ENCODE results near the gene FTCDNL1. TPM values are rescaled to one million over a fixed set of nuclear protein-coding genes. Genes with fewer than 3 reads are reported as not detected.

Gene FTCDNL1
- total RNA-seq = 0.38 and 0.90 TPM in 2 replicates

GRCh38 chr2:199850718-199851500 lies at the start of gene FTCDNL1:
Gene FTCDNL1, minus strand, starts transcription at chr2:199851192. Its CDS starts 2,230 bp downstream, at chr2:199848962.
- peak; percentile 14 to 39 for DNase-seq (ENCODE audit: low read depth in 2 of 2)

GRCh38 chr2:199896617-199897016 lies 45.6 kb upstream of the FTCDNL1 start:
- DNase-seq (ENCODE audit: low read depth in 2 of 2) = no peak

GRCh38 chr2:199895406-199895805 lies 44.4 kb upstream of the FTCDNL1 start:
- no peak for DNase-seq (ENCODE audit: low read depth in 2 of 2)

GRCh38 chr2:199883474-199884212 lies 32.7 kb upstream of the FTCDNL1 start:
- no peak for DNase-seq (ENCODE audit: low read depth in 2 of 2)

GRCh38 chr2:199882667-199883066 lies 31.7 kb upstream of the FTCDNL1 start:
- no peak for DNase-seq (ENCODE audit: low read depth in 2 of 2)

GRCh38 chr2:199875400-199875799 lies 24.4 kb upstream of the FTCDNL1 start:
- no peak for DNase-seq (ENCODE audit: low read depth in 2 of 2)

GRCh38 chr2:199874209-199874608 lies 23.2 kb upstream of the FTCDNL1 start:
- no peak for DNase-seq (ENCODE audit: low read depth in 2 of 2)

- no peak for DNase-seq (ENCODE audit: low read depth in 2 of 2)
Observed at GRCh38 chr2:199870581-199870980, 19.6 kb upstream of the FTCDNL1 start.

GRCh38 chr2:199869653-199870052 lies 18.7 kb upstream of the FTCDNL1 start:
- no peak for DNase-seq (ENCODE audit: low read depth in 2 of 2)

GRCh38 chr2:199869227-199869541 lies 18.2 kb upstream of the FTCDNL1 start:
- DNase-seq (ENCODE audit: low read depth in 2 of 2) = no peak

- no peak for DNase-seq (ENCODE audit: low read depth in 2 of 2)
Observed at GRCh38 chr2:199868431-199869226, 17.6 kb upstream of the FTCDNL1 start.

GRCh38 chr2:199865905-199866304 lies 14.9 kb upstream of the FTCDNL1 start:
- DNase-seq (ENCODE audit: low read depth in 2 of 2) = no peak

- DNase-seq (ENCODE audit: low read depth in 2 of 2) = no peak
Observed at GRCh38 chr2:199862788-199863187, 11.8 kb upstream of the FTCDNL1 start.

- peak; percentile 17 to 26 for DNase-seq (ENCODE audit: low read depth in 2 of 2)
Observed at GRCh38 chr2:199861132-199861774, 10.3 kb upstream of the FTCDNL1 start.

GRCh38 chr2:199855812-199856211 lies 4.8 kb upstream of the FTCDNL1 start:
- DNase-seq (ENCODE audit: low read depth in 2 of 2) = no peak

- no peak for DNase-seq (ENCODE audit: low read depth in 2 of 2)
Observed at GRCh38 chr2:199851883-199852282, 891 bp upstream of the FTCDNL1 start.

GRCh38 chr2:199851501-199851810 lies 464 bp upstream of the FTCDNL1 start:
- no peak for DNase-seq (ENCODE audit: low read depth in 2 of 2)

GRCh38 chr2:199850218-199850717 lies 724 bp downstream of the FTCDNL1 start:
- DNase-seq (ENCODE audit: low read depth in 2 of 2) = no peak

- DNase-seq (ENCODE audit: low read depth in 2 of 2) = no peak
Observed at GRCh38 chr2:199848389-199849130, 2.4 kb downstream of the FTCDNL1 start.

GRCh38 chr2:199847181-199847864 lies 3.7 kb downstream of the FTCDNL1 start:
- no peak for DNase-seq (ENCODE audit: low read depth in 2 of 2)

Data from dermis microvascular lymphatic vessel endothelial cell (primary cell).